Neural progenitor cell (in vitro differentiated cells): ENCODE data around the gene ST3GAL4.

ENCODE experiments used
- EZH2 ChIP-seq: fragments of 200-600 bp; sonication (generic); IDR thresholded peaks from 2 replicates; pipeline ENCODE4 v1.6.1; 2017; ENCODE audit warnings: antibody characterized with exemption, mild to moderate bottlenecking, moderate library complexity
- EZH2phosphoT487 ChIP-seq: fragments of 200-600 bp; sonication (generic); IDR thresholded peaks from 2 replicates; pipeline ENCODE4 v1.6.1; 2017; ENCODE audit warnings: antibody characterized with exemption
- TF ChIP-seq, protein P1 (sequence below): fragments of 200-600 bp; sonication (generic); IDR thresholded peaks from 2 replicates; pipeline ENCODE4 v1.5.1; 2017; ENCODE audit warnings: antibody characterized with exemption, mild to moderate bottlenecking

- TF ChIP-seq, protein P1, sequence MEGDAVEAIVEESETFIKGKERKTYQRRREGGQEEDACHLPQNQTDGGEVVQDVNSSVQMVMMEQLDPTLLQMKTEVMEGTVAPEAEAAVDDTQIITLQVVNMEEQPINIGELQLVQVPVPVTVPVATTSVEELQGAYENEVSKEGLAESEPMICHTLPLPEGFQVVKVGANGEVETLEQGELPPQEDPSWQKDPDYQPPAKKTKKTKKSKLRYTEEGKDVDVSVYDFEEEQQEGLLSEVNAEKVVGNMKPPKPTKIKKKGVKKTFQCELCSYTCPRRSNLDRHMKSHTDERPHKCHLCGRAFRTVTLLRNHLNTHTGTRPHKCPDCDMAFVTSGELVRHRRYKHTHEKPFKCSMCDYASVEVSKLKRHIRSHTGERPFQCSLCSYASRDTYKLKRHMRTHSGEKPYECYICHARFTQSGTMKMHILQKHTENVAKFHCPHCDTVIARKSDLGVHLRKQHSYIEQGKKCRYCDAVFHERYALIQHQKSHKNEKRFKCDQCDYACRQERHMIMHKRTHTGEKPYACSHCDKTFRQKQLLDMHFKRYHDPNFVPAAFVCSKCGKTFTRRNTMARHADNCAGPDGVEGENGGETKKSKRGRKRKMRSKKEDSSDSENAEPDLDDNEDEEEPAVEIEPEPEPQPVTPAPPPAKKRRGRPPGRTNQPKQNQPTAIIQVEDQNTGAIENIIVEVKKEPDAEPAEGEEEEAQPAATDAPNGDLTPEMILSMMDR, result no peak
- TF ChIP-seq EZH2, result no peak
- TF ChIP-seq EZH2phosphoT487, result no peak
These were observed 106.9 kb downstream of the ST3GAL4 start for GRCh38 chr11:126462422-126462821.
